Left ventricle myocardium superior (tissue), 1 donor: ENCODE results near the gene ZHX3. TPM values are rescaled to one million over a fixed set of nuclear protein-coding genes. Genes with fewer than 3 reads are reported as not detected.

Experiments used
- ATAC-seq: fragments of 200-7000 bp; cut with Tn5 transposase; one replicate; pipeline ENCODE4 v1.9.1; 2020; ENCODE audit warnings: mild to moderate bottlenecking, moderate library complexity
- DNase-seq: peaks from one replicate; pipeline ENCODE4 v3.0.0-alpha.2; 2020
- intact Hi-C: fragments of 100-400 bp; cut with micrococcal nuclease; formaldehyde crosslinking; loops from one replicate; pipeline ENCODE4 v1.11.0; 2022
- long read RNA-seq: library from polyadenylated mRNA; unstranded; transcript quantifications from one replicate; pipeline ENCODE4 v2.0.0, GENCODE V29; 2021
- total RNA-seq: library from RNA; stranded (reverse); fragmentation: NEBNext Ultra II Directional; extraction: Animal tissue kit (Norgen Biotek cat#: 25700); gene quantifications from one replicate; pipeline ENCODE4 v1.2.1, GENCODE V29; 2021
- donor health status: DM: no; HTN: yes; CAD: no; lungs with severe emphysema.

Gene ZHX3
- 37.8 TPM for total RNA-seq
- long read RNA-seq, full-length matches to known transcripts = 1 of 11 reads
- long read RNA-seq, partial matches to known transcripts = 2 of 11 reads
- long read RNA-seq, other reads (novel, unspliced or antisense) = 8 of 11 reads

- intact Hi-C loops = loop anchor here (10.0 kb wide), 1 partner anchor 63 kb away; no protein-coding TSS in a partner anchor
- DNase-seq = peak; percentile 99
- ATAC-seq = peak; percentile 99
Measured at GRCh38 chr20:41317546-41318270, at the start of gene ZHX3. Gene ZHX3 (minus strand): TSS chr20:41317731. CDS start chr20:41204916, 112,815 bp downstream.

- intact Hi-C loops = no loop called here
- no peak for ATAC-seq
Measured at GRCh38 chr20:41367393-41367695, 49.8 kb upstream of the ZHX3 start.

GRCh38 chr20:41366546-41367392 lies 49.2 kb upstream of the ZHX3 start, which contains the start of gene EMILIN3:
Gene EMILIN3 (minus strand): TSS chr20:41366818. CDS start chr20:41366634, 184 bp downstream.
- DNase-seq (peak; percentile 67), ATAC-seq (peak; percentile 52)
- intact Hi-C loops = no loop called here

More at GRCh38 chr20:41367393-41367695, 49.8 kb upstream of the ZHX3 start:
- DNase-seq = no peak

GRCh38 chr20:41365777-41366545 lies 48.4 kb upstream of the ZHX3 start:
- ATAC-seq (peak; percentile 19), DNase-seq (no peak)
- intact Hi-C loops = no loop called here

- no peak for ATAC-seq
- intact Hi-C loops = no loop called here
- DNase-seq = no peak
Measured at GRCh38 chr20:41364967-41365765, 47.6 kb upstream of the ZHX3 start.

GRCh38 chr20:41364236-41364855 lies 46.8 kb upstream of the ZHX3 start:
- ATAC-seq = no peak
- DNase-seq = peak; percentile 17
- intact Hi-C loops = no loop called here

GRCh38 chr20:41363601-41364000 lies 46.1 kb upstream of the ZHX3 start:
- intact Hi-C loops = no loop called here
- no peak for ATAC-seq
- no peak for DNase-seq

GRCh38 chr20:41362748-41363140 lies 45.2 kb upstream of the ZHX3 start:
- DNase-seq (no peak), ATAC-seq (no peak)
- intact Hi-C loops = no loop called here

GRCh38 chr20:41361757-41362747 lies 44.5 kb upstream of the ZHX3 start:
- intact Hi-C loops = no loop called here
- ATAC-seq (peak; percentile 36), DNase-seq (peak; percentile 70)

GRCh38 chr20:41360831-41361756 lies 43.6 kb upstream of the ZHX3 start:
- no peak for ATAC-seq
- intact Hi-C loops = no loop called here
- DNase-seq = no peak

GRCh38 chr20:41359541-41360011 lies 42.0 kb upstream of the ZHX3 start:
- intact Hi-C loops = no loop called here
- ATAC-seq (peak; percentile 76), DNase-seq (peak; percentile 83)

GRCh38 chr20:41358717-41359116 lies 41.2 kb upstream of the ZHX3 start:
- ATAC-seq = no peak
- intact Hi-C loops = no loop called here
- no peak for DNase-seq

- intact Hi-C loops = no loop called here
- ATAC-seq = no peak
- no peak for DNase-seq
Measured at GRCh38 chr20:41358230-41358629, 40.7 kb upstream of the ZHX3 start.

GRCh38 chr20:41357424-41358163 lies 40.1 kb upstream of the ZHX3 start:
- DNase-seq (no peak), ATAC-seq (peak; percentile 3)
- intact Hi-C loops = no loop called here

- ATAC-seq (no peak), DNase-seq (no peak)
- intact Hi-C loops = no loop called here
Measured at GRCh38 chr20:41356951-41357350, 39.4 kb upstream of the ZHX3 start.
